ENCODE results near the gene CASQ2.

The CASQ2 gene

GRCh38 chr1:115690972-115691371 lies 77.5 kb downstream of the CASQ2 start:
- no peak for DNase-seq (ENCODE audit: low spot score)

GRCh38 chr1:115687744-115688143 lies 80.8 kb downstream of the CASQ2 start:
- DNase-seq (ENCODE audit: low spot score): no peak

- DNase-seq (ENCODE audit: low spot score): no peak
Measured at GRCh38 chr1:115685029-115685705, 83.3 kb downstream of the CASQ2 start.

GRCh38 chr1:115682792-115683191 lies 85.7 kb downstream of the CASQ2 start:
- no peak for DNase-seq (ENCODE audit: low spot score)

GRCh38 chr1:115680730-115681111 lies 87.8 kb downstream of the CASQ2 start:
- DNase-seq (ENCODE audit: low spot score): no peak

- no peak for DNase-seq (ENCODE audit: low spot score)
Measured at GRCh38 chr1:115679141-115679611, 89.3 kb downstream of the CASQ2 start.

- DNase-seq (ENCODE audit: low spot score): no peak
Measured at GRCh38 chr1:115678141-115678540, 90.4 kb downstream of the CASQ2 start.

GRCh38 chr1:115677565-115677964 lies 90.9 kb downstream of the CASQ2 start:
- DNase-seq (ENCODE audit: low spot score): no peak

- no peak for DNase-seq (ENCODE audit: low spot score)
Measured at GRCh38 chr1:115677182-115677555, 91.3 kb downstream of the CASQ2 start.

- no peak for DNase-seq (ENCODE audit: low spot score)
Measured at GRCh38 chr1:115676498-115677181, 91.9 kb downstream of the CASQ2 start.

GRCh38 chr1:115672224-115673009 lies 96.1 kb downstream of the CASQ2 start:
- DNase-seq (ENCODE audit: low spot score): no peak

- no peak for DNase-seq (ENCODE audit: low spot score)
Measured at GRCh38 chr1:115671176-115671934, 97.2 kb downstream of the CASQ2 start.

GRCh38 chr1:115670476-115671175 lies 97.9 kb downstream of the CASQ2 start:
- DNase-seq (ENCODE audit: low spot score): no peak

GRCh38 chr1:115669886-115670285 lies 98.6 kb downstream of the CASQ2 start:
- no peak for DNase-seq (ENCODE audit: low spot score)

GRCh38 chr1:115669002-115669673 lies 99.4 kb downstream of the CASQ2 start:
- DNase-seq (ENCODE audit: low spot score): no peak

GRCh38 chr1:115668579-115668978 lies 99.9 kb downstream of the CASQ2 start:
- no peak for DNase-seq (ENCODE audit: low spot score)

GRCh38 chr1:115666702-115667101 lies 101.8 kb downstream of the CASQ2 start:
- no peak for DNase-seq (ENCODE audit: low spot score)

GRCh38 chr1:115666206-115666605 lies 102.3 kb downstream of the CASQ2 start:
- DNase-seq (ENCODE audit: low spot score): no peak

- no peak for DNase-seq (ENCODE audit: low spot score)
Measured at GRCh38 chr1:115665319-115666096, 103.0 kb downstream of the CASQ2 start.

- no peak for DNase-seq (ENCODE audit: low spot score)
Measured at GRCh38 chr1:115661157-115661556, 107.4 kb downstream of the CASQ2 start.
